GM13976 (cell line): ENCODE results near the gene NAA11.

ENCODE experiments used
- DNase-seq: peaks from one replicate; pipeline ENCODE4 v3.0.0; 2012; ENCODE audit warnings: low spot score
- in situ Hi-C: fragments of 300-500 bp; cut with MboI; formaldehyde crosslinking; loops from one replicate; pipeline ENCODE4 v1.12.0; 2022; ENCODE audit warnings: low sequenced_read_pairs, mixed read lengths, inconsistent platforms; ENCODE audit not compliant: unreplicated experiment
- TF ChIP-seq, protein P1 (sequence below): IDR thresholded peaks from 2 replicates; pipeline ENCODE4 v1.5.1; 2012; ENCODE audit warnings: borderline replicate concordance, mild to moderate bottlenecking; ENCODE audit not compliant: insufficient read depth; ENCODE audit errors: extremely low read depth, missing control alignments, control extremely low read depth

The NAA11 gene

GRCh38 chr4:79319975-79320374, 5.9 kb downstream of the NAA11 start:
- in situ Hi-C loops = no loop called here
- no peak for DNase-seq
- TF ChIP-seq, protein P1, sequence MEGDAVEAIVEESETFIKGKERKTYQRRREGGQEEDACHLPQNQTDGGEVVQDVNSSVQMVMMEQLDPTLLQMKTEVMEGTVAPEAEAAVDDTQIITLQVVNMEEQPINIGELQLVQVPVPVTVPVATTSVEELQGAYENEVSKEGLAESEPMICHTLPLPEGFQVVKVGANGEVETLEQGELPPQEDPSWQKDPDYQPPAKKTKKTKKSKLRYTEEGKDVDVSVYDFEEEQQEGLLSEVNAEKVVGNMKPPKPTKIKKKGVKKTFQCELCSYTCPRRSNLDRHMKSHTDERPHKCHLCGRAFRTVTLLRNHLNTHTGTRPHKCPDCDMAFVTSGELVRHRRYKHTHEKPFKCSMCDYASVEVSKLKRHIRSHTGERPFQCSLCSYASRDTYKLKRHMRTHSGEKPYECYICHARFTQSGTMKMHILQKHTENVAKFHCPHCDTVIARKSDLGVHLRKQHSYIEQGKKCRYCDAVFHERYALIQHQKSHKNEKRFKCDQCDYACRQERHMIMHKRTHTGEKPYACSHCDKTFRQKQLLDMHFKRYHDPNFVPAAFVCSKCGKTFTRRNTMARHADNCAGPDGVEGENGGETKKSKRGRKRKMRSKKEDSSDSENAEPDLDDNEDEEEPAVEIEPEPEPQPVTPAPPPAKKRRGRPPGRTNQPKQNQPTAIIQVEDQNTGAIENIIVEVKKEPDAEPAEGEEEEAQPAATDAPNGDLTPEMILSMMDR = no peak

- TF ChIP-seq, protein P1 = no peak
- DNase-seq = no peak
- in situ Hi-C loops = no loop called here
Observed at GRCh38 chr4:79317711-79318110, 8.2 kb downstream of the NAA11 start.

DNA sequence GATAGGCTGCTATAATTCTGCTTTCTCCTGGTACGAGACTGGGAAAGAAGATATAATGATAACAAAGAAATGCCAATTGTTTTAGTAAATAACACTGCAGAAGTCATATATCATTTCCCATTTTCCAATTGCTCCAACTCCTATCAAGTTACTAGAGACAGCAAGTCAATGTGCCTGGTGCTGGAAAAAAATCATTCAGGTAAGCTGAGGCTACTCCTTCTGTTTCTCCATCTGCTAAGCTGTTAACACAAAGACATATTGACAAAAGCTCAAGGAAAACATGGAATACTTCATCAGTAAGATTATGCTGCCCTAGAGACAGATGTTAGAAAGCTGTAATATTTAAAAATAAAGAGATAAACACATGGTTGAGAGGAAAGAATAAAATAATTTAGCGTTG, 10.0 kb downstream of the NAA11 start:
- in situ Hi-C loops = no loop called here
- DNase-seq = no peak
- TF ChIP-seq, protein P1 = no peak

DNA sequence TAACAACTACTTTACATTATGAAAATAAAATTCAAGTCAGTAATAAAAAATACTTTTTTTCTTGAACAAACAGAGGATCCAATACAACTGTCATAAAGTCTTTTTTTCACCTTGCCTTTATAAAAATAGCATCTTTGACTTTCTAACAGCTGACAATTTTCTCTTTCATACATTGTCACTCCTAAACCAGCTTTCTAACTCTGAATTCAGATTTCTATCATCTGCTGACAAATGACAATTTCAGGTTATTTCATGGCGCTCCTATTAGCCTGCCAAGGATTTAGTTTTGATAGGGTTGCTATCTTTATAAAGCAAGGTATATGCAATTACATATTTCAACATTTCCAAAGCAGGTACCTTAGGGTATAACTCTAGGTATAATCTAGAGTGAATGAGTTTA, 14.6 kb downstream of the NAA11 start:
- no peak for DNase-seq
- in situ Hi-C loops = no loop called here
- TF ChIP-seq, protein P1 = no peak

DNA sequence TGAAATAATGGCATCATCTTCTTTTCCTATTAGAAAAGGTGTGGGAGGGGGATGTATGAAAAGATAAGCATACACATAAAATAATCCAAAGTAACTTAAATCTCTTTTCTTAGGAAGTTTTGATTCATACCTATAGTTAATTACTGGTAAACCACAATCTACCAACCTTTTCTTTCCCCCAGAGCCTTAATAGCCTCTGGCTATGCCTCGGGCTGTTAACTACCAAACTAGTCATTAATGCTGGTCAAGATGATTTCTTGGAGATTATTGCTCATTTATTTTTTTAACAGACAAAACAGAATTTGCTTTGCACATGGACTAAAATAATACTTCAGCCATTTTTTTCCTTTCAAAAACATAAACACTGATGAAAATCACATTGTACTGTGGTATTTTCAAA, 16.9 kb downstream of the NAA11 start:
- no peak for DNase-seq
- in situ Hi-C loops = no loop called here
- TF ChIP-seq, protein P1 = no peak

- DNase-seq = no peak
- in situ Hi-C loops = no loop called here
- TF ChIP-seq, protein P1 = no peak
Observed at GRCh38 chr4:79308137-79308536, 17.7 kb downstream of the NAA11 start.

GRCh38 chr4:79306795-79307194, 19.1 kb downstream of the NAA11 start:
- DNase-seq = no peak
- in situ Hi-C loops = no loop called here
- TF ChIP-seq, protein P1 = no peak
